Measurements from ENCODE around the gene CEP19. TPM values are rescaled to one million over a fixed set of nuclear protein-coding genes. Genes with fewer than 3 reads are reported as not detected.

Gene CEP19
- total RNA-seq, 1 donor from 2014 or later = 2.1 TPM

- Mint-ChIP-seq H3K9me3 (no peaks in the 10 kb centered on the region), H3K27ac (no peak overlapping the region), H3K4me3 (no peak overlapping the region), H3K4me1 (no peaks in the 10 kb centered on the region), H3K27me3 (ENCODE audit: low read depth) (no peaks in the 10 kb centered on the region), H3K36me3 (no peaks in the 10 kb centered on the region)
- TF ChIP-seq CTCF (IDR thresholded peaks at IDR 0.05; ENCODE audit: unreplicated experiment) = no peak
- DNase-seq (ENCODE audit: low spot score in 2 of 2, unreplicated experiment in 2 of 2) = no peak
These were observed 17.8 kb downstream of the CEP19 start for GRCh38 chr3:196694202-196694638.

- Mint-ChIP-seq H3K36me3 (no peaks in the 10 kb centered on the region), H3K4me1 (no peaks in the 10 kb centered on the region), H3K27ac (no peak overlapping the region), H3K9me3 (no peaks in the 10 kb centered on the region), H3K27me3 (ENCODE audit: low read depth) (no peaks in the 10 kb centered on the region), H3K4me3 (no peak overlapping the region)
- TF ChIP-seq CTCF (IDR thresholded peaks at IDR 0.05; ENCODE audit: unreplicated experiment) = no peak
- DNase-seq (ENCODE audit: low spot score in 2 of 2, unreplicated experiment in 2 of 2) = no peak
These were observed 20.7 kb downstream of the CEP19 start for GRCh38 chr3:196691386-196691785.

GRCh38 chr3:196689941-196690660, 21.9 kb downstream of the CEP19 start:
- no peaks in the 10 kb centered on the region for H3K9me3 Mint-ChIP-seq
- no peak overlapping the region for H3K4me3 Mint-ChIP-seq
- DNase-seq (ENCODE audit: low spot score in 2 of 2, unreplicated experiment in 2 of 2) = no peak
- no peak for TF ChIP-seq CTCF (IDR thresholded peaks at IDR 0.05; ENCODE audit: unreplicated experiment)
- H3K27ac Mint-ChIP-seq = no peak overlapping the region
- no peaks in the 10 kb centered on the region for H3K4me1 Mint-ChIP-seq
- H3K27me3 Mint-ChIP-seq (ENCODE audit: low read depth) = no peaks in the 10 kb centered on the region
- H3K36me3 Mint-ChIP-seq = no peaks in the 10 kb centered on the region

- no peak overlapping the region for H3K4me3 Mint-ChIP-seq
- no peak for TF ChIP-seq CTCF (IDR thresholded peaks at IDR 0.05; ENCODE audit: unreplicated experiment)
- no peak overlapping the region for H3K27ac Mint-ChIP-seq
- DNase-seq (ENCODE audit: low spot score in 2 of 2, unreplicated experiment in 2 of 2) = no peak
- no peaks in the 10 kb centered on the region for H3K27me3 Mint-ChIP-seq (ENCODE audit: low read depth)
- H3K4me1 Mint-ChIP-seq = no peaks in the 10 kb centered on the region
- H3K9me3 Mint-ChIP-seq = no peaks in the 10 kb centered on the region
- H3K36me3 Mint-ChIP-seq = no peaks in the 10 kb centered on the region
These were observed 23.7 kb downstream of the CEP19 start for GRCh38 chr3:196688349-196688748.

- no peaks in the 10 kb centered on the region for H3K36me3 Mint-ChIP-seq
- no peak for DNase-seq (ENCODE audit: low spot score in 2 of 2, unreplicated experiment in 2 of 2)
- no peaks in the 10 kb centered on the region for H3K27me3 Mint-ChIP-seq (ENCODE audit: low read depth)
- peaks cover 3% of the 10 kb centered on the region for H3K9me3 Mint-ChIP-seq
- no peak overlapping the region for H3K4me3 Mint-ChIP-seq
- TF ChIP-seq CTCF (IDR thresholded peaks at IDR 0.05; ENCODE audit: unreplicated experiment) = no peak
- H3K27ac Mint-ChIP-seq = no peak overlapping the region
- H3K4me1 Mint-ChIP-seq = no peaks in the 10 kb centered on the region
These were observed 25.6 kb downstream of the CEP19 start for GRCh38 chr3:196686436-196686835.
